Activated B cell treated with CpG ODN at 0.5 μM for 24 hours (primary cell): Measurements from ENCODE around the gene YAP1. TPM values are rescaled to one million over a fixed set of nuclear protein-coding genes. Genes with fewer than 3 reads are reported as not detected.

Source experiments
- ATAC-seq: fragments of 200-7000 bp; cut with Tn5 transposase; one replicate; pipeline ENCODE4 v1.10.0; 2021; ENCODE audit warnings: low read depth, mild to moderate bottlenecking, moderate library complexity
- CTCF ChIA-PET: fragments of 350-600 bp; sonication (Branson Sonifier 250); formaldehyde crosslinking; loops from one replicate; lab custom pipeline; 2021; ENCODE audit warnings: antibody characterized with exemption; lab: Charles Lee
- POLR2A ChIA-PET: fragments of 350-600 bp; sonication (Branson Sonifier 250); formaldehyde crosslinking; loops from one replicate; lab custom pipeline; 2021; ENCODE audit warnings: antibody characterized with exemption; lab: Charles Lee
- DNase-seq: peaks from one replicate; pipeline ENCODE4 v3.0.0; 2022
- H3K27ac Mint-ChIP-seq: one replicate; pipeline ENCODE4 v1.8.0; 2020; ENCODE audit warnings: mixed read lengths
- H3K27me3 Mint-ChIP-seq: one replicate; pipeline ENCODE4 v1.8.0; 2021; ENCODE audit warnings: mixed read lengths
- H3K36me3 Mint-ChIP-seq: one replicate; pipeline ENCODE4 v1.8.0; 2021; ENCODE audit warnings: low read depth, mixed read lengths
- H3K4me1 Mint-ChIP-seq: one replicate; pipeline ENCODE4 v1.8.0; 2021; ENCODE audit warnings: mixed read lengths
- H3K4me3 Mint-ChIP-seq: one replicate; pipeline ENCODE4 v1.8.0; 2020; ENCODE audit warnings: mild to moderate bottlenecking, mixed read lengths
- H3K9me3 Mint-ChIP-seq: one replicate; pipeline ENCODE4 v1.8.0; 2020; ENCODE audit warnings: mixed read lengths
- CTCF ChIP-seq: fragments of 200-600 bp; IDR thresholded peaks from one replicate; pipeline ENCODE4 v1.8.0; 2022; ENCODE audit warnings: antibody characterized with exemption, mild to moderate bottlenecking
- intact Hi-C: fragments of 100-400 bp; cut with micrococcal nuclease; formaldehyde crosslinking; loops from one replicate; pipeline ENCODE4 v1.15.1; 2024
- total RNA-seq: library from RNA; stranded (reverse); gene quantifications from 2 replicates; pipeline ENCODE4 v1.2.3, GENCODE V29; 2022

YAP1 gene
- total RNA-seq, 1 donor from 2014 or later: not detected

- Mint-ChIP-seq H3K4me1 (peaks cover 12% of the 10 kb centered on the region), H3K4me3 (peak overlapping the region; percentile 79), H3K36me3 (peaks cover 2% of the 10 kb centered on the region), H3K27me3 (peaks cover 42% of the 10 kb centered on the region), H3K9me3 (no peaks in the 10 kb centered on the region), H3K27ac (no peak overlapping the region)
- no peak for ATAC-seq
- POLR2A ChIA-PET: no interaction called here
- intact Hi-C loops: loop anchor here (10.0 kb wide), 1 partner anchor 154 kb away; no protein-coding TSS in a partner anchor
- no peak for DNase-seq
- TF ChIP-seq CTCF: no peak
- CTCF ChIA-PET: no interaction called here
These were observed 952 bp downstream of the YAP1 start for GRCh38 chr11:102111011-102111786.

- DNase-seq: no peak
- Mint-ChIP-seq H3K9me3 (no peaks in the 10 kb centered on the region), H3K27ac (no peak overlapping the region), H3K27me3 (peaks cover 49% of the 10 kb centered on the region), H3K4me3 (peak overlapping the region; percentile 79), H3K4me1 (peaks cover 12% of the 10 kb centered on the region), H3K36me3 (peaks cover 2% of the 10 kb centered on the region)
- TF ChIP-seq CTCF: no peak
- ChIA-PET CTCF (no interaction called here), POLR2A (no interaction called here)
- intact Hi-C loops: loop anchor here (2.0 to 10.0 kb wide), 2 partner anchors 153 to 197 kb away; partner anchors contain the start of gene CEP126
- no peak for ATAC-seq
These were observed 1.7 kb downstream of the YAP1 start for GRCh38 chr11:102111787-102112508.

- POLR2A ChIA-PET: no interaction called here
- CTCF ChIA-PET: no interaction called here
- Mint-ChIP-seq H3K4me3 (no peak overlapping the region), H3K9me3 (no peaks in the 10 kb centered on the region), H3K36me3 (peaks cover 2% of the 10 kb centered on the region), H3K27me3 (peaks cover 49% of the 10 kb centered on the region), H3K4me1 (peaks cover 12% of the 10 kb centered on the region), H3K27ac (no peak overlapping the region)
- ATAC-seq: no peak
- TF ChIP-seq CTCF: no peak
- intact Hi-C loops: loop anchor here (2.0 to 10.0 kb wide), 2 partner anchors 152 to 198 kb away; partner anchors contain the start of gene CEP126
- no peak for DNase-seq
These were observed 2.2 kb downstream of the YAP1 start for GRCh38 chr11:102112509-102112821.

- no peak overlapping the region for H3K27ac Mint-ChIP-seq
- TF ChIP-seq CTCF: no peak
- ChIA-PET CTCF (no interaction called here), POLR2A (no interaction called here)
- DNase-seq (no peak), ATAC-seq (no peak)
- no peaks in the 10 kb centered on the region for H3K9me3 Mint-ChIP-seq
- peaks cover 41% of the 10 kb centered on the region for H3K27me3 Mint-ChIP-seq
- intact Hi-C loops: loop anchor here (10.0 kb wide), 1 partner anchor 151 kb away; no protein-coding TSS in a partner anchor
- H3K4me3 Mint-ChIP-seq: no peak overlapping the region
- peaks cover 2% of the 10 kb centered on the region for H3K36me3 Mint-ChIP-seq
- peaks cover 12% of the 10 kb centered on the region for H3K4me1 Mint-ChIP-seq
These were observed 3.8 kb downstream of the YAP1 start for GRCh38 chr11:102114032-102114431.

- Mint-ChIP-seq H3K9me3 (no peaks in the 10 kb centered on the region), H3K4me3 (no peak overlapping the region), H3K27me3 (peaks cover 40% of the 10 kb centered on the region), H3K4me1 (peaks cover 7% of the 10 kb centered on the region), H3K36me3 (no peaks in the 10 kb centered on the region), H3K27ac (no peak overlapping the region)
- no peak for TF ChIP-seq CTCF
- ATAC-seq: no peak
- CTCF ChIA-PET: no interaction called here
- intact Hi-C loops: loop anchor here (10.0 kb wide), 1 partner anchor 149 kb away; no protein-coding TSS in a partner anchor
- POLR2A ChIA-PET: no interaction called here
- no peak for DNase-seq
These were observed 5.3 kb downstream of the YAP1 start for GRCh38 chr11:102115557-102115956.
